Measurements from ENCODE around the gene CERK.

DNA sequence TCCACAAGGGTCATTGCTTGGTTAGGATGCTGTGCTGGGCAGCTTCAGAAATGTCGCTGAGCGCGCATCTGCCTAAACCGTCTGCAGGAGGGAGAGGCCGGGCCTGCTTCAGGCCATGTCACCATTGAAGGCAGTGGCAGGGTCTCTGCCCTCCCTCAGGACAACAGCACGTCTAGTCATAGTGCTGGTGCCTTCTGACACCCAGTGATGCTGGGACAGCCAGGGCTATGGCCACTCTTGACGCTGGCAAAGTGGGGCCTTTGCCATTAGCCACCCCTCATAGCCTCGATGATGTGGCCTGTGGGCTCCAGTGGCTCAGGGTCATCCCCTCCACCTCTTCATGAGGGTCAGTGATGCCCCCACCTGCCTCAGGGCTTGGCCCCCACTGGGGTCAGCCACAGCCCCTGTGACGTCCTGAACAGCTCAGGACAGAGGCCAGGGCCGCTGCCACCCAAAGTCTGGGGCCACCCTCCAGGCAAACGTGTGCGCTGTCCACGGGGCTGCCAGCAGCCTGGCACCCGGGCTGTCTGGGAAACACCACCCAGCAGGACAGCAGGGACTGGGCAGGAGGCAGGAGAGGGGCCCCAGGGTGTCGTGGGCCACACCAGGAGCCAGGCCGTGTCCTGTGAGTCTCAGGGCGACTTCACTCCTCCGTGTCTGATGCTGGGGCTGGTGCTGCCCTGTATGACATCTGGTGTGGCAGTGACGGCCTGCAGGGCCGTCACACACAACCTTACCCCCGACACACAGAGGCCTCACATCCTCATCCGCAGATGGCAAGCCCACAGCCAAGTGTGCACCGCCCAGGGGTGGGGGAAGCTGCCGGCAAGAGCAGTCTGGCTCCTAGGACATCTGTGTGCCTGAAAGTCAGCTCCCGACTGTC is 42.5 kb downstream of the CERK start:
- TF ChIP-seq, protein P1, sequence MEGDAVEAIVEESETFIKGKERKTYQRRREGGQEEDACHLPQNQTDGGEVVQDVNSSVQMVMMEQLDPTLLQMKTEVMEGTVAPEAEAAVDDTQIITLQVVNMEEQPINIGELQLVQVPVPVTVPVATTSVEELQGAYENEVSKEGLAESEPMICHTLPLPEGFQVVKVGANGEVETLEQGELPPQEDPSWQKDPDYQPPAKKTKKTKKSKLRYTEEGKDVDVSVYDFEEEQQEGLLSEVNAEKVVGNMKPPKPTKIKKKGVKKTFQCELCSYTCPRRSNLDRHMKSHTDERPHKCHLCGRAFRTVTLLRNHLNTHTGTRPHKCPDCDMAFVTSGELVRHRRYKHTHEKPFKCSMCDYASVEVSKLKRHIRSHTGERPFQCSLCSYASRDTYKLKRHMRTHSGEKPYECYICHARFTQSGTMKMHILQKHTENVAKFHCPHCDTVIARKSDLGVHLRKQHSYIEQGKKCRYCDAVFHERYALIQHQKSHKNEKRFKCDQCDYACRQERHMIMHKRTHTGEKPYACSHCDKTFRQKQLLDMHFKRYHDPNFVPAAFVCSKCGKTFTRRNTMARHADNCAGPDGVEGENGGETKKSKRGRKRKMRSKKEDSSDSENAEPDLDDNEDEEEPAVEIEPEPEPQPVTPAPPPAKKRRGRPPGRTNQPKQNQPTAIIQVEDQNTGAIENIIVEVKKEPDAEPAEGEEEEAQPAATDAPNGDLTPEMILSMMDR (IDR thresholded peaks at IDR 0.05; ENCODE audit: control extremely low read depth in 1 of 3, insufficient read depth in 1 of 3, low read depth in 1 of 3, low read length in 3 of 3): no peak
- TF ChIP-seq TEAD4 (IDR thresholded peaks at IDR 0.05; ENCODE audit: low read depth, low read length): no peak
- no peak for TF ChIP-seq EZH2 (IDR thresholded peaks at IDR 0.05; ENCODE audit: low read depth, low read length, severe bottlenecking)
- TF ChIP-seq RXRA (IDR thresholded peaks at IDR 0.05; ENCODE audit: insufficient read depth, low read depth, low read length): no peak

All from H1 (cell line).